ENCODE data around the gene TGM2.
"Not testable (repeated sequence)": the region's sequence is repeated elsewhere in the genome, so short reads cannot be mapped to it uniquely, and the experiment has no call there.

The TGM2 gene

DNA sequence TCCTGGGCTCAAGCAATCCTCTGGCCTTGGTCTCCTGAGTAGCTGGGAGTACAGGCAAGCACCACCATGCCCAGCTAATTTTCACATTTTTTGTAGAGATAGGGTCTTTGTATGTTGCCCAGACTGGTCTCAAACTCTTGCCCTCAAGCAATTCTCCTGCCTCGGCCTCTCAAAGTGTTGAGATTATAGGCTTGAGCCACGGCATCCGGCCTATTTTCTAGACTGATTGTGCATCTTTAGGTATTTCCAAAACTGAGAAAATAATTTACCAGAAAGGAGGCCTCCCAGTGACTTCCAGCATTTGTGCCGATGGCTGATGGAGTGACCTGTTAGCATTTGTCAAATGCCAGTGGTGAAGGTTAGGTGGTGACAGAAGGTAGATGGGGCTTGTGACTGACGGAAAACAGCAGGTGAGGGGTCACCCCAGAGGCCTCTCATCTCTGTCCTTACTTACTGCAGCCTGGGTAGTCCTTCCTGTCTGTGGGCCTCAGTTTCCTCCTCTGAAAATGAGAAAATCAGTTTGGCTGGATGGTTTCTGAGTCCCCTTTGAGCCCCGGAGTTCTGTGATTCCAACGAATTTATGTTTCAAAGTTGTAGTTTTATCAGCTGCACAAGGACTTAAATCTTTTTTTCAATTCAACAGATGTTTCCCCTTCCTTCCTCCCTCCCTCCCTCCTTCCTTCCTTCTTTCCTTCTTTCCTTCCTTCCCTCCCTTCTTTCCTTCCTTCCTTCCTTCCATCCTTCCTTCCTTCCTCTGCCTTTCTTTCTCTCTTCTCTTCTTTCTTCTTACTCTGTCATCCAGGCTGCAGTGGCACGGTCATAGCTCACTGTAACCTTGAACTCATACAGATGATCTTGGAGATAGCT, 53.5 kb downstream of the TGM2 start:
- no peak for DNase-seq

DNA sequence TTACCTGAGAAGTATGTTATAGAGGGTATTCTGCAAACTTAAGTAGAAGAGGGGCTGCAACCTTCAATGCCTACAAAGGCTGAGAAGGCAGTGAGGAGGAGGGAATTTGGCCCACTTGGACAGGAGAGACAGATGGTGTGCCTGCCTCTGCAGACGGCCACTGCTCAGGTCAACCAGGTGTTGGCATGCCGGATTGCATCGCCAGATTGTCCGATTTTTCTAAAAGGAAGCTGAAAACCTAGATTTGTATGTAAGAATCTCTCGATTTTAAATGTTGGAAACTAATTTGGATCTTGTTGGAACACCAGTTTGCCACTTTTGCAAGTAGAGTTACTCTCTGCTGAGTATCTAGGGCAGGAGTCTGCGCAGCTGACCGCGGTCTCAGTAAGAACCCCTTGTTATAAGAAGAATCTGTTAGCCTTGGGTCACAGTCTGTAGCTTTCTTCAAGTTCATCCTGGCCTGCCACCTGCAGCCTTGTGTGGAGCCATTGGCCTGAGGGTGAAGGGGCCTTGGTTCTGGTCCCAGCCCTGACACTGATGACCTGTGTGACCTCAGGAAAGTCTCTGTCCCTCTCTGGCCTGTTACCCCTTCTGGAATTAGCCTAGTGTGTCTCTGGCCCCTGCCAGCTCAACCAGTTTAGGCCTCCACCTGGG, 54.4 kb downstream of the TGM2 start:
- DNase-seq, result no peak

GRCh38 chr20:38109591-38110524, 55.2 kb downstream of the TGM2 start:
- DNase-seq, result no peak

DNA sequence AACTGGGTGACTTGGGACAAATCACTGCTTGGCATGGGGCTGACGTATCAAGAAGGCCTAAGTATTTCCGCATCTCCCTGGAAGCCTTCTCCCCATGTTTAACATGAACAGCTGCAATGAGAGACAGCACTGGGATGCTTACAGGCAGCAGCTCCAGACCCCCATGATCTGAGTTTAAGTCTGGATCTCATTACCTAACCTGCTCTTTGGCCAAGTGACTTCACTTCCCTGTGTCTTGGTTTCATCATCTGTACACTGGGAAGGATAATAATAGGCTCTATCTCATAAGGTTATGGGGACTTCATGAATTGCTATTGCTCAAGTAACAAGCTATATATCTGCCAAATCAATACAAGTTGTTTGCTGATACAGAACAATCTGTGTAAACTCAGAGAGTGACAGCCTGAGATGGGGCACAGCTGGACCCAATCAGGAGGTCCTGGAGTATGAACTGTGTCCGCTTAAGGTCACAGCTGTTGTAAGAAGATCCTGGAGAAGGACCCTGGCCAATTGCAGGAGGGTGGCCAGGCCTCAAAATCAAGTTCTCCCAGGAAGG, 56.0 kb downstream of the TGM2 start:
- DNase-seq, result no peak

DNA sequence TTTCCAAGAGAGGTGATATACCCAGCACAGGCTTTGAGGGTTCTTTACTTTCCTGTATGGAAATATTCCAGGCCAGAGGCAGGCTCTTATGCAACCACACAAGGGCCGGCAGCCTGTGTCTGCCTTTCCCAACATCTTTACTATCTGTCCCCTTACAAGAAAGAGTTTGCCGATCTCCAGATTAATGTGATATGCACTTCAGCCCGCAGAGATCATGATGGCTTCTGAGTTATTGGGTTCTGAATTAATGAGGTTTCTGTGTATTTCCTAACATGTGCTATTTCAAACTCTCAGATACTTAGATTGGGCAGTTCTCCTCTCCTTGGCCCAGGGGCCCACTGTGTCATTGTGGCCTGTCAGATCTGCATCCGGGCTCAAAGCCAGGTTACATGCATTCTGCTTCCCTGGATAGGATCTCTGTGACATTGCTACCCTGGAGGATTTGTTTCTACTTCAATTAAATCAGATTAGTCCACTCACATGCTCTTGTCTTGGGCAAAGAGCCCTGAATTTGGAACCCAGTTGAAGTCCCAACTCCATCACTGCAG, 56.6 kb downstream of the TGM2 start:
- DNase-seq, result no peak

- not testable (repeated sequence) for DNase-seq
Measured at GRCh38 chr20:38107916-38108315, 57.2 kb downstream of the TGM2 start.

GRCh38 chr20:38107386-38107785, 57.7 kb downstream of the TGM2 start:
- DNase-seq, result not testable (repeated sequence)

DNA sequence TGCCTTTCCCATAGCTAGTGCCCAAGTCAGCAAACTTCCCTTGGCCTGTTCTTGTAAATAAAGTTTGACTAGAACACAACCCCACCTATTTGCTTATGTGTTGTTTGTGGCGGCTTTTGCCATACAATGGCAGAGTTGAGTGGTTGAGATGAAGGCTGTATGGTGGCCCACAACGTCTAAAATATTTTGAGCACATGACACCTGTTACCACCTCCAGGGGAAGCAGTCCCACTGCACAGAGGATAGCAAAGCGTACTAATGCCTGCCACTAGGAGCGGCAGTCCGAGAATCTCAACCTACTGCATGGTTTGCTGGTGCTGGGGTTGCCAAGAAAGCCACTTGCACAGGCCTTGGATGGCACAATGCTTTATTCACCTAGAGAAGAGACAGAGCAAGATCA, 58.6 kb downstream of the TGM2 start:
- DNase-seq, result no peak

DNA sequence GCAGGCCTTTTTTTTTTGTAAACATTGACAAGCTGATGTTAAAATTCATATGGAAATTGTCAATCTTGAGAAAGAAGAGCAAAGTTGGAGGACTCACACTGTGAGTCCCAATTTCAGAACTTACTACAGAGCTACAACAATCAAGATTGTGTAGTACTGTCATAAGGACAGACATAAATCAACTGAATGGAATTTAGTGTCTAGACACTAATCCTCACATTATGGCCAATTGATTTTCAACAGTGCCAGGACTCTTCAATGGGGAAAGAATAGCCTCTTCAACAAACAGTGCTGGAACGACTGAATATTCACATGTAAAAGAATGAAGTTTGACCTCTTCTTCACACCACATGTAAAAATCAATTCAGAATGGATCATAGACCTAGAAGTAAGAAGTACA, 60.8 kb downstream of the TGM2 start:
- no peak for DNase-seq

DNA sequence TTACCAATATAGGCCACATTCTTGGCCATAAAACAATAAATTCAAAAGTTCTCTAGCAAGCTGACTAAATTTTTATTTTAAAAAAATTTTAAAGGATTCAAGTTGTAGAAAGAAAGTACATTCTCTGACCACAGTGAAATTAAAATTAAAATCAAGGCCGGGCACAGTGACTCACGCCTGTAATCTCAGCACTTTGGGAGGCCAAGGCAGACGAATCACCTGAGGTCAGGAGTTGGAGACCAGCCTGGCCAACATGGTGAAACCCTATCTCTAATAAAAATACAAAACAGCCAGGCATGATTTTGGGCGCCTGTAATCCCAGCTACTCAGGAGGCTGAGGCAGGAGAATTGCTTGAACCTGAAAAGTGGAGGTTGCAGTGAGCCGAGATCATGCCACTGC, 62.9 kb downstream of the TGM2 start:
- not testable (repeated sequence) for DNase-seq

DNA sequence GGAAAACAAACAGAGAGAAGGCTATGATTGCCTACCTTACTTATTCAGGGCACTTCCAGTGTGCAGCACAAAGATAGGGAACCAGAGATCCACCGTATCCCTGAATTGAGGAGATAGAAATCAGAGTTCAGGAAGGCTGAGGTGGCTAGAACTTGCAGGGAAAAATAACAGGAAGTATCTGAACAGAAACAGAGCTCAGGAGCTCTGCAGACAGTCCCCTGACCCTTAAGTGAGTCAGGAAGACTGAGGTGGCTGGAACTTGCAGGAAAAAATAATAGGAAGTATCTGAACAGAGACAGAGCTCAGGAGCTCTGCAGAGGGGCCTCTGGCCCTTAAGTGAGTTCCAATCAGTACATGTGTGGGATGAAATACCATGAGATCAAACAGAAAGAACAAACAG, 66.1 kb downstream of the TGM2 start:
- DNase-seq, result no peak

DNA sequence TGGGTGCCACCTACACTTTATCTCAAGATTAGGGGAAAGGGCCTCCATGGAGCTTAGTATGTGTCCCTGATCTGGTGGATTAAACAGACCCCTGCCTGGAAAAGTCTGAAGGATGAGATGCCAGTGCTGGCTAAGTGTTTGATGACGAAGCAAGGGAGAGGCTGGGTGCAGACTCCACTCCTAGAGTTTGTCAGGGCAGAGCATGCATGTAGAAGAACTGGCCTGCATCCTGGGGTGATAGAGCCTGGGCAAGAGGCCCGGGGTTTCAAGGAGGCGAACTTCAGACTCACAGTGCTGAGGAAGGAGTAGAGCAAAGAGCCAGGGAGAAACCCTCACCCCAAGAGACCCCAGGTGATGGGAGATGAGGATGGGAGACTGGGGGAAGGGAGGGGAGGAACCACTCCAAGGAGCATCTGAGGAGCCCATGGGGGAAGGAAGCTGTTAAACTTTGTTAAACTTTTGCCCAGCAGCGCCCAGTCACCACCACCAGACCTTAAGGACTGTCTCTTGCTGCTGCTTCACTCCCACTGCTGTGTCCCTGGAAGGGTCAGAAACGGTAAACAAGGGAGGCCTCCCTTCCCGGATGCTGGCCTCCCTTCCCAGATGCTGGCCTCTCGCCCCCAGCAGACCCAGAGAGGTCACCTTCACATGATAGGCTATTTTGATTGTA, 69.9 kb downstream of the TGM2 start:
- no peak for DNase-seq

DNA sequence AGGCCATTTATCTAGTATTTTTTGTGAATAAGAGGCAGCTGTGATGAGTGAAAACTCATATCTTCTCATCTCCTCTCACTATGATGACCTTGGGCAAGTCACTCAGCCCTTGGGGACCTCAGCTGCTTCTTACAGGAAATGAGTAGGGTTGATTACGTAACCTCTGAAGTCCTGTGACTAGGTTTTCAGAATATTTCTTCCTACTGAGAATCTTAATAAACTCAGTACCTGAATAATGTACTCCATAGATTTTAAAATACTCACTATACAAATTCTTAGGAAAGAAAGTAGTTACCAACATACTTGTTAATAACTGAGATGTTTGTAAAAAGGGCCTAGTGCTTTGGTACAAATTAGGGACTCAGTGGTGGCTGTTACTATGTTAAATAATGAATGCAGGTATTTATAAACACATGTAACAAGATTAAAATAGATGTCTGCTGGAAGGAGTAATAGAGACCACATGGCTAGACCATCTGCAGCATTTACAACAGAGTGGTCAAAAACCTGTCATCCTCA, 70.6 kb downstream of the TGM2 start:
- peak; percentile 75 for DNase-seq

DNA sequence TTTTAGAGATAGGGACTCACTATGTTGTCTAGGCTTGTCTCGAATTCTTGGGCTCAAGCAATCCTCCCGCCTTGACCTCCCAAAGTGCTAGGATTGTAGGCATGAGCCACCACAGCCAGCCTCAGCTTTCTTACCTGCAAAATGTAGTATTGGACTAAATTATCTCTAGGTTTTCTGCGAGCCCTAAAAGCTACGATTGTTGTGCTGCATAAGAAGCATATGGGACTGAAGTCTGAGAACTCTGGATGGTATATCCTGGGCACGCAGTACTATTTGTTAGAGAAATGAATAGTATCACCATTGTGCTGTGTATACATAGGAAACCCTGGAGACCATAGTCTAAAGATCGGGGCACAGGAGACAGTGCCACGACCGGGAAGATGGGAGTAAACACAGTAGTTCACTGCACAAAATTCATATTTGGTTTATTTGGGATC, 71.4 kb downstream of the TGM2 start:
- DNase-seq, result no peak

DNA sequence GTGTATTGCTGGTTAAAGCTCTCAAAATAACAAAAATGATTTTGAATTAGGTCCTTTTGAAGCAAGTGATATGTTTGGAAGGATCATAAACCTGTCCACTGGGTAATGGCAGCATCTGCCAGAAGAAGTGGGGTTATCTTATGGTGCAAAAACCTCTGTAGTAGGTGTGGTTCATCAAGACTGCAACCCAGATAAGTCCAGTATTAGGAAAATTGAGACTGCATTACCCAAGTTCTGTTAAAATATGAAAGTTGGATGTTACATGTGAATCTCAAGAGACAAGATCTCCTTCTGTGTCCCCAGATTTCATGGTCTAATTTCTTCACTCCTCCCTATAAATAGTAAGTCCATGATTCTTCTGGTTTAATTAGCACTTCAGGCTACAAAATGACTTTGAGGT, 72.2 kb downstream of the TGM2 start:
- no peak for DNase-seq

DNA sequence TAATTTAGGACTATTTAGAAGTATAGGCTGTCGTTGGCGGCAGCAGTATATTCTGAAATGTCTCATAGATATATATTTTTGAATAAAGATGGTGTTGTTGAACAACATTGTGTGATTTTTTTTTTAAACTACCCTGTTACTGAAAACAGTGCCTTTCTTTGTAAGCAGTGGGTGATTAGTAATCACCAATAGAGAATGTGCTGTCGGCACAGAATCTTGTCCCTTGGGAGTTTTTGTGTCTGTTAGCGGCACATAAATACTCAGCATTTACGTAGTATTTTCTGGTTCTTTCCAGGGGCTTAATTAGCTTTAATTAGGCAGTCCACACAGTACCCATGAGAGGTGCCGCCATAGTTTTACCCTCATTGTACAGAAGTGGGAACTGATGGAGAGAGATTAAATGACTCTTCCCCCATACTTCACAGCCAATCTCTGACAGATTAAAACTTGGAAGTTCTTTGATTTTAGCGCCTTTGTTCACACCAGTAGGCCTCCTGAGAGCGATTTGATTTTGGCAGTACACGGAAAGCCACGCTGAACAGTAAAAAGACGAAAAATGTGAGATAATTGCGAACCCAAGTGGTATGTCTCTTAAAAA, 72.7 kb downstream of the TGM2 start:
- DNase-seq, result no peak

DNA sequence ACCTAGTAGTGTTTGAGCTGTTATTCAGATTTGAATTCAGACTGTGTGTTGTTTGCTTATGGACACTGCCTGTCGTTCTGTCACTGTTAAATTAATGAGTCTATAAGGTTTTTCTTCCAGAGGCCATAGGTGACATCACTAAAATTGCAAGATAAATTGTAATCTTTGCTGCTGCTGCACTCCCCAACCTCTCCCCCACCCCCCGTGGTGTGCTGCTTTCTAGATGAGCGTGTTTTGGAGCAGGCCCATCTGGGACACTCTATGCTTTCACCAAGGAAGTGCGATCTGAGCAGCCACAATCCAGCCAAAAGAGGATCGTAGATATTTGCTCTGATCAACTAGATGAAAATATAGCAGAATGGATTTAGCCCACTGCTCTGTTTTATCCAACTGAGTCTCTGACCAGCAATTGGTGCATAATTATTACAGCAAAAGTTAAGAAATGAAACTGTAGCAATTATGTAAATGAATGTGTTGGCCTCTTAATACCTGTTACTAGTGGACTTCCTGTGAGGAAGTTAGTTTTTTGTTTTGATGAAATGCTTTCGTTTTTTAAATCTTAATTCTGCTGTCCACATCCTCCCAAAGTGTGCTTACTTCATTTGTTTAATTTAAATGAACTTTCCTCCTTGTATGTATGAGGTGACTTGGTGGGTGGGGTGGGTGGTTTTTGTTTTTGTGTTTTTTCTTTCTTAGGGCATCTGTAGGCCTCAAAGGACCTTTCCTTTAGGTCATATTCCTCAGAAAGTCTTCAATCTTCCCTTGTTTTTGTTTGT, 73.4 kb downstream of the TGM2 start:
- no peak for DNase-seq

- DNase-seq, result no peak
Measured at GRCh38 chr20:38090061-38090460, 75.0 kb downstream of the TGM2 start.

DNA sequence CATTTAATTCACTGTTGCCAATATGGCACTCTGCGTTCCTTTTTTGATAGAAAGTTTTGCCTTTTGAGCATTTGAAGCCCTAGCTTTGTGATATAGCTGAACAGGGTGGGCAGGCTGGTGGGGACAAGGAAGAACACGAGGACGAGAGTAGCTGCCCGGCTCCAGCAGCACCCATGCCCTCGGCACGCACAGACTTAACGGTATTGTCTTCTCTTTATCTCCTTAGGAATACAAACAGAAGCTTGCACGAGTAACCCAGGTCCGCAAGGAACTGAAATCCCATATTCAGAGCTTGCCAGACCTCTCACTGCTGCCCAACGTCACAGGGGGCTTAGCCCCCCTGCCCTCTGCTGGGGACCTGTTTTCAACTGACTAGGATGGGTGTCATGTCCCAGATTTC, 75.6 kb downstream of the TGM2 start:
- no peak for DNase-seq

- no peak for DNase-seq
Measured at GRCh38 chr20:38085026-38085425, 80.0 kb downstream of the TGM2 start.
